ENCODE data around the gene TRPC4AP.

DNA sequence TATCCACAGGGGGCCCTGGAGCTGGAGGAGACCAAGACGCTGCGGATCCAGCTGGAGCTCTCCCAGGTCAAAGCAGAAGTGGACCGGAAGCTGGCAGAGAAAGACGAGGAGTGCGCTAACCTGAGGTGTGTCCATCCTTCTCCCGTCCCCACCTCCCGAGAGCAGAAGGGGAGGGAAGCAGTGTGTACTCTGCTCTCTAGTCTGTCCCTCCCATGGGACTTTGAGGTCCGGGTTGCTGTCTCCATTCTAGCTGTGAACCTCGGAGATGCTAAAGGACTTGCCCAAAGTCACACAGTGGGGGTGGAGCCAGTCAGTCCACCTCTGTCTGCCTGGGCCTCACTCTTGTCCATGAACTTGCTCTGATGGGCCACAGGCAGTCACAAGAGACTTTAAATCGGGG is 92.8 kb downstream of the TRPC4AP start:
- no peak for TF ChIP-seq POLR2A (IDR thresholded peaks at IDR 0.05)
- no peak for TF ChIP-seq POLR2AphosphoS5 (IDR thresholded peaks at IDR 0.05; ENCODE audit: insufficient read depth in 1 of 2, low read depth in 1 of 2)
